OCI-LY3 (cell line): Measurements from ENCODE around the gene SEMA3C.

Experiments used
- EZH2phosphoT487 ChIP-seq: fragments of 200-600 bp; shearing (Covaris generic); IDR thresholded peaks from 2 replicates; pipeline ENCODE4 v1.6.1; 2018; ENCODE audit warnings: antibody characterized with exemption, mixed run types, low read depth
- TF ChIP-seq, protein P1 (sequence below): fragments of 200-600, 300-600 bp; sonication (generic); IDR thresholded peaks from 2 replicates; pipeline ENCODE4 v1.5.1; 2014; ENCODE audit warnings: antibody characterized with exemption, low read length, low read depth

DNA sequence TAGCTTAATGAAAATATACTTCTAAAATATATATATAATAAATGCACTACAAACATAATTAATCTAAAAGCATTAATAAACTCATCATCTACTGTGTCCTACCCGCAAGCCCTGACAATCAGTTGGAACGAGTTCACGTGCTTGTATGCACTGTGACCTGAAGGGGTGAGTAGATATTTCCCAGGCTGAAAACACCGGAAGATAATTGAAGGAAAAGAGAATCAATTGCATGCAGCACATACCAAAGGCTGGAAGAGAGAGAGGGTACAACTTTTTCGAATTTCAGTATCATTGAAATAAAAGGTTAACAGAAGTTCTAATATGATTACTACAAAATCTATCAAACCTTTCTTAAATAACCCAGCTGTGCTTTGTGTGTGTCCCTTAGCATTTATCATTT lies 94.6 kb downstream of the SEMA3C start:
- TF ChIP-seq, protein P1, sequence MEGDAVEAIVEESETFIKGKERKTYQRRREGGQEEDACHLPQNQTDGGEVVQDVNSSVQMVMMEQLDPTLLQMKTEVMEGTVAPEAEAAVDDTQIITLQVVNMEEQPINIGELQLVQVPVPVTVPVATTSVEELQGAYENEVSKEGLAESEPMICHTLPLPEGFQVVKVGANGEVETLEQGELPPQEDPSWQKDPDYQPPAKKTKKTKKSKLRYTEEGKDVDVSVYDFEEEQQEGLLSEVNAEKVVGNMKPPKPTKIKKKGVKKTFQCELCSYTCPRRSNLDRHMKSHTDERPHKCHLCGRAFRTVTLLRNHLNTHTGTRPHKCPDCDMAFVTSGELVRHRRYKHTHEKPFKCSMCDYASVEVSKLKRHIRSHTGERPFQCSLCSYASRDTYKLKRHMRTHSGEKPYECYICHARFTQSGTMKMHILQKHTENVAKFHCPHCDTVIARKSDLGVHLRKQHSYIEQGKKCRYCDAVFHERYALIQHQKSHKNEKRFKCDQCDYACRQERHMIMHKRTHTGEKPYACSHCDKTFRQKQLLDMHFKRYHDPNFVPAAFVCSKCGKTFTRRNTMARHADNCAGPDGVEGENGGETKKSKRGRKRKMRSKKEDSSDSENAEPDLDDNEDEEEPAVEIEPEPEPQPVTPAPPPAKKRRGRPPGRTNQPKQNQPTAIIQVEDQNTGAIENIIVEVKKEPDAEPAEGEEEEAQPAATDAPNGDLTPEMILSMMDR: no peak
- TF ChIP-seq EZH2phosphoT487: no peak
